DND-41 (cell line): ENCODE measurements around the gene CREBBP.

Experiments
- CTCF ChIP-seq: IDR thresholded peaks from 2 replicates; pipeline ENCODE4 v1.5.1; 2012; ENCODE audit warnings: borderline replicate concordance, low read length, moderate library complexity, mild to moderate bottlenecking; ENCODE audit not compliant: poor library complexity, severe bottlenecking; ENCODE audit errors: extremely low read depth
- EZH2 ChIP-seq: IDR thresholded peaks from 3 replicates; pipeline ENCODE4 v1.6.1; 2012; ENCODE audit warnings: borderline replicate concordance, low read depth, mild to moderate bottlenecking, moderate library complexity, low read length, inconsistent platforms; ENCODE audit not compliant: severe bottlenecking

- TF ChIP-seq CTCF (no peak), EZH2 (no peak)
Observed at GRCh38 chr16:3744018-3744417, 136.5 kb downstream of the CREBBP start.
